T-helper 1 cell treated with Interleukin-12 subunit alpha and Interleukin-12 subunit beta and Interleukin-4 antibody, amounts not matched to agents 30 ng/mL and 1 ng/mL, for 36 hours (primary cell): ENCODE data around the gene FAM229A. TPM values are rescaled to one million over a fixed set of nuclear protein-coding genes. Genes with fewer than 3 reads are reported as not detected.
"Not testable (repeated sequence)": the region's sequence is repeated elsewhere in the genome, so short reads cannot be mapped to it uniquely, and the experiment has no call there.

Source experiments
- intact Hi-C: fragments of 100-400 bp; cut with micrococcal nuclease; formaldehyde crosslinking; loops from one replicate; pipeline ENCODE4 v1.15.1; 2024
- total RNA-seq: library from RNA; stranded (reverse); gene quantifications from 2 replicates; pipeline ENCODE4 v1.2.3, GENCODE V29; 2022

Gene FAM229A
- total RNA-seq, 1 donor from 2014 or later, result 10.0 TPM

- intact Hi-C loops, result no loop called here
Measured at GRCh38 chr1:32377541-32378220, 15.4 kb upstream of the FAM229A start.

GRCh38 chr1:32376199-32376598 is 13.9 kb upstream of the FAM229A start:
- intact Hi-C loops, result no loop called here

GRCh38 chr1:32373996-32374592 is 11.8 kb upstream of the FAM229A start:
- intact Hi-C loops, result no loop called here

- intact Hi-C loops, result loop anchor here (1.0 kb wide), 6 partner anchors 21 to 157 kb away; partner anchors contain the start of genes BSDC1 and HDAC1
Measured at GRCh38 chr1:32372149-32372756, 10.0 kb upstream of the FAM229A start.

GRCh38 chr1:32367912-32368635 is 5.8 kb upstream of the FAM229A start:
- intact Hi-C loops, result no loop called here

- intact Hi-C loops, result no loop called here
Measured at GRCh38 chr1:32365445-32365844, 3.2 kb upstream of the FAM229A start.

- intact Hi-C loops, result no loop called here
Measured at GRCh38 chr1:32364836-32365235, 2.6 kb upstream of the FAM229A start.

- intact Hi-C loops, result no loop called here
Measured at GRCh38 chr1:32363713-32364112, 1.4 kb upstream of the FAM229A start.

GRCh38 chr1:32361674-32362473 is 411 bp downstream of the FAM229A start:
- intact Hi-C loops, result no loop called here

GRCh38 chr1:32361308-32361673 is 994 bp downstream of the FAM229A start:
- intact Hi-C loops, result no loop called here

- intact Hi-C loops, result no loop called here
Measured at GRCh38 chr1:32358435-32358834, 3.9 kb downstream of the FAM229A start.

GRCh38 chr1:32357614-32358013 is 4.7 kb downstream of the FAM229A start:
- intact Hi-C loops, result no loop called here

GRCh38 chr1:32356478-32356877 is 5.8 kb downstream of the FAM229A start:
- intact Hi-C loops, result no loop called here

- intact Hi-C loops, result not testable (repeated sequence)
Measured at GRCh38 chr1:32355778-32356177, 6.5 kb downstream of the FAM229A start.

GRCh38 chr1:32353886-32354570 is 8.3 kb downstream of the FAM229A start:
- intact Hi-C loops, result no loop called here

GRCh38 chr1:32353431-32353830 is 8.9 kb downstream of the FAM229A start:
- intact Hi-C loops, result no loop called here

- intact Hi-C loops, result no loop called here
Measured at GRCh38 chr1:32352831-32353383, 9.4 kb downstream of the FAM229A start.

GRCh38 chr1:32352239-32352745 is 10.0 kb downstream of the FAM229A start:
- intact Hi-C loops, result no loop called here

- intact Hi-C loops, result loop anchor here (1.0 kb wide), 10 partner anchors 9 to 338 kb away; partner anchors contain the start of genes BSDC1, EIF3I, HDAC1 and KHDRBS1
Measured at GRCh38 chr1:32351399-32352238, 10.7 kb downstream of the FAM229A start.
